G401 (cell line): ENCODE results near the gene COL27A1. TPM values are rescaled to one million over a fixed set of nuclear protein-coding genes. Genes with fewer than 3 reads are reported as not detected.
"Not testable (repeated sequence)": the region's sequence is repeated elsewhere in the genome, so short reads cannot be mapped to it uniquely, and the experiment has no call there.

Experiments
- DNase-seq: peaks from one replicate; pipeline ENCODE4 v3.0.0-alpha.2; 2015; ENCODE audit warnings: low spot score
- in situ Hi-C: cut with HindIII; loops from 2 replicates; pipeline ENCODE4 v1.10.0; 2016; ENCODE audit warnings: low sequenced_read_pairs, mixed read lengths
- total RNA-seq: library from RNA; depleted of rRNA; stranded (reverse); fragments of >200 nt; shearing (Covaris generic); gene quantifications from 2 replicates; pipeline ENCODE4 v1.2.3, GENCODE V29; 2014

Gene COL27A1
- total RNA-seq, 1 experiment from 2014 or later = 2.8 TPM

DNA sequence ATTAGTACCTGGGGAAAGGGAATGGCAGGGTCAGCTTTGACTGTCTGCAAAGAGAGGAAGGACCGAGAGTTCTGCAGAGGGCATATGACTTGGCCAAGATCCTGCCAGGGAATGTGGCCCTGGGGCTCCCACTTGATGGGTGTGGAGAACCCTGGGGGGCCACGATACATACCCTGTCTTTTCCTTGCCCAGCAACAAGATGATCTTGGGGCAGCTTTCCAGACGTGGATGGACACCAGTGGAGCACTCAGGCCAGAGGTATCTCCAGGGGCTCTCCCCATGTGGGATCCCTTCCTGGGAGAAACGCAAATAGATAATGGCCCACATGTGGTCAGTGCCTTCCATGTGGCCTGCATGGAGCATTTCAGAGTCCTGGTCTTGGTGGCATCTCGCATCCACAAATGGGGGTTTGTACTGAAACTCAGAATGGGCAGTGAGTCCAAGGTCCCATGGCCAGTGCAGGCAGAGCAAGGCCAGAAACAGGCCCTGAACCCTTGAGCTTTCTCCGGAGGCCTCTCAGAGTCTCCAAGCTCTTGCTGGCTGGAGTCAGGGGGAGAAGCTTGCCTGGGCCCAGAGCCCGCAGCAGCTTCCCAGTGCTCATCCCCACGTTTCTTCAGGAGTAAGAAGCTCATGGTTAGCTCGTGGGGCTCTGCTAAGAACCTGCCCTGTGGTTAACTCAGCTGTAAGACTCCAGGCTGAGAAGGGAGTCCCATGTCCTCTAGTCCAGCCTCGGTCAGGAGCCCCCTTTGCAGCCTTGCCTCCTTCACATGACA lies 149.3 kb downstream of the COL27A1 start:
- DNase-seq = no peak
- in situ Hi-C loops = no loop called here

DNA sequence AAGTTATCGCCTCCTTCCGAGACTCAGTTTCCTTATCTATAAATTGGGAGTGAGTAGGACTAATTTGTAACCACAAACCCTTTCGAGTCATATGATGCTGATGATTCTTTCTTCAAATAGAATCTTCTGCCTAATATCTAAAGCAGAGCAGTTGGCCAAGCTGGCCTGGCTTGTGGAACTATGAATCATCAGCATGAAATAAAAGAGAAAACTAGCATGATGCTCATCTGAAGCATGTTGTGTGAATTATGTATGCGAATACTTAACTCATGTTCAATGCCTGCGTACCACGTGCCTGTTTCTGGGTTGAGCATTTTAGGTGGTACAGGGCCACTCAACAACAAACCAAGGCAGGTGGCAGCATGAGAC lies 152.5 kb downstream of the COL27A1 start:
- in situ Hi-C loops = no loop called here
- no peak for DNase-seq

DNA sequence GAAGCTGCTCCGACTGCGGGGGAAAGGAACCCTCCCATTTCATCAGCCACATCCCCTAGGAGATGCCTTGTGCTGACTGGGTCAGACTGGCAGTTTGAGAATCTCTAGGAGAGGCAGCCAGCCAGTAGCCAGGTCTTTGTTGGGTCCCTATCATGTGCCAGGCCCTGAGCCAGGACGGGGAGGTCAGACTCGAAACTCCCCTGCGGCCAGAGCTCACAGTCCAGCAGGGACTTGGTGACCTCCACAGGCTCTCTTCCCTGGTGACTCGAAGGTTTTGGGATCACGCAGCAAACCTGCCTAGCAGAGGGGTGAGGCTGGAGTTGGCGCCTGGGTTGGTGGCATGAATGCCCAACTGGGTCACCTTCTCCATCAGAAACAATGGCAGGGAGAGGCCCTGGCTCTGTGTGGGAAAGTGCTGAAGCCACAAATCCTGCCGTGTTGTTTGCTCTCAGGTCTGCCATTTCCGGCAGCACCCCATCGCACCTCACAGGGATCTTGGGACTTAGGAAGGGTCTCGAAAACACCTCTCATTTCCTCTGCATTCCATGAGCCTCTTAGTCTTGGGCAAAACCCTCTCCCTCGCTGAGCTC lies 153.1 kb downstream of the COL27A1 start:
- in situ Hi-C loops = no loop called here
- no peak for DNase-seq

DNA sequence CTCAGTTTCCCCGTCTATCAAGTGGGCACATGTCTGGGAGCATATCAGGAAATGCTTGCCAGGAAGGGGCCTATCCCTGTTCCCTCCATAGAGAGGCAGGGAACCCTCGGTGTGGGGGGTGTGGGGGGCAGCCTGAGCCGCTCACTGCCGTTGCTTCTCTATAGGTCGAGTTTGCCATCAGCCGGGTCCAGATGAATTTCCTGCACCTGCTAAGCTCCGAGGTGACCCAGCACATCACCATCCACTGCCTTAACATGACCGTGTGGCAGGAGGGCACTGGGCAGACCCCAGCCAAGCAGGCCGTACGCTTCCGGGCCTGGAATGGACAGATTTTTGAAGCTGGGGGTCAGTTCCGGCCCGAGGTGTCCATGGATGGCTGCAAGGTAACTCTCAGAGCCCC lies 153.8 kb downstream of the COL27A1 start:
- in situ Hi-C loops = no loop called here
- DNase-seq = no peak

DNA sequence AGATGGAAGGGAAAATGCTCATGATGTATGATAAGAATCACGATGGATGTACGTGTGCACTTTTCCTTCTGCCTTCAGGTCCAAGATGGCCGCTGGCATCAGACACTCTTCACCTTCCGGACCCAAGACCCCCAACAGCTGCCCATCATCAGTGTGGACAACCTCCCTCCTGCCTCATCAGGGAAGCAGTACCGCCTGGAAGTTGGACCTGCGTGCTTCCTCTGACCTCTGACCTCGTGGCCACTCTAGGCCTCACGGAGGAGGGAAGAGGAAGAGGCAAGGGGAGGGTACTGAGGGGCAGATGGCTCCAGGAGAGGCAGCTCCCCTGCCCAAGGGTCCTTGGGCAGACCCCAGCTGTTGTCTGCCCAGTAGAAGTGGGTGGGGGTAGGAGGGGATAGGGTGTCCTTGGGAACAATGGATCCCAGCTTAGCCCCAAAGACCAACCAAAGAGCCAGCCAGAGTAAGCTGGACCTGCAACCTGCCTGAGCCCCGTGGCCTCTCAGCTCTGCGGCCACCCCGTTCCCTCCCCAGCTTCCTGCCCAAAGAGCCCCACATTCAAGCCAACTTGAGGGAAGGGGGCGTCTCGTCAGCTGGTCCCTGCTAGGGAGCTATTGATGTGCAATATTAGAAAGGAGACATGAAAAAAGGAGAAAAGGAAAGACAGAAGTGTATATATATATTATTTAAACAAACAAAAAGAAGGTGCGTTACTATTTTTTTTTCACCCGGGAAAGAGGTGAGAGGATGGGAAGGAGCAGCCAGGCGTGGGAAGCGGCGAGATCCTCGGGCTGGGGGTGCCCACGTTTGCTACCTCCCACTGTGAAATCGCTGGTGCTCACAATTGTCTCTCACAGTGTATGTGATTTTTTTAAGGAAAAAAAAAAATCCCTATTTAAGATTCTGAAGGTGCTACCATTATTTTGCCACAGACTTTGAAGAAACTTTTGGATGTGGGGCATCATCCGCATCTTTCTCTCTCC lies 155.4 kb downstream of the COL27A1 start:
- in situ Hi-C loops = no loop called here
- DNase-seq = no peak

DNA sequence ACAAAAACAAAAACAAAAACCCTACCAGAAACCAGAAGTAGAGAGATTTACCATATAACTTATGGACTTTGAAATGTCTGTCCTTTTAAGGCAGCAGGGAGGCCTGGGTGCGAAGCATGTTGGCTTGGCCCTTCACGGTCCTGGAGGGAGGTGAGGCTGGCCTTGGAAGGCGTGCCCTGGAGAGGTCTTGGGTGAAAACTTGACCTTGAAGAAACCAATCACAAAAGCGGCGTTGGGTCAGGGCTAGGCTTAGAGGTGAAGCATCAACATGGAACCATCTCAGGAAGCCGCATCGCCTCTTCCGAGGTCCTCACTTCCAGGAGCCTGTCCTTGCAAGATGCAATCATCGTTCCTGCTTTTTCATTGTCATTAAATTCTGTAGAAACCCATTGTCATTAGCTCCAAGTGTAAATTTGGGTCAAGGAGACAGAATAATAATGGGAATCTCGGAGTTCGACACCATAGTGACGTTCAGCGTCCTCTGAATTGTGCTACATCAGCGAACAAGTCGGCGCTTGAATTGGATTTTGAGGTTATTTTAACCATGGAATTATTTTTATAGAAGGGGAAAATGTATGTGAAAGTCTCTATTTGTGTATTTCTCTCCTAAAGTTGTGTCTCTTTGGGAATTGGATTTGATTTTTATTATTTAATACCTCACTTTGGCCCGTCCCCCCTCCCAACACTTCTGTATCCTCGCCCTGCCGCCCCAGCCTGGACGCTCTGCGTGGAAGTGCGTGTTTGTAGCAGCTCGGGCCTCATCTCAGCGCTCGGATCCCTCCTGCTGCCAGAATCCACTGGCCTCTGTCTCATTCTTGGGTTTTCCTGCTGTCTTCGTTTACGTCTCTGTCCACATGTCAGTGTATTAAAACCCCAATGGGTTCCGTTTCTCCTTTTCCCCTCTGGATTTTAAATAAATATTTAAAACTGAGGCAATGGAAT lies 156.5 kb downstream of the COL27A1 start:
- DNase-seq = no peak
- in situ Hi-C loops = no loop called here

DNA sequence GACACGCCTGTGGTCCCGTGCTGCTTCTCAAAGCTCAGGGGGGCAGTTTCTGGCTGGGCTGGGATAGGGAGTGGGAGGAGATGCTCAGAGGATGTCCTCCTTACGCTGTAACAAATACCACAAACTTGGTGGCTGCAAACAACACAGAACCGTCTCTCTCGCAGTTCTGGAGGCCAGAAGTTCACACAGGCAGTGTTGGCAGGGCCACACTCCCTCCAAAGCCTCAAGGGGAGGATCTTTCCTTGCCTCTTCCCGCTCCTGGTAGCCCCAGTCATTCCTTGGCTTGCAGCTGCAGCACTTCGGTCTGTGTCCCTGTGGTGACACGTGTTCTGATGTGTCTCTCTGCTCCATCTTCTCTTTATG lies 157.2 kb downstream of the COL27A1 start:
- DNase-seq = no peak
- in situ Hi-C loops = no loop called here

DNA sequence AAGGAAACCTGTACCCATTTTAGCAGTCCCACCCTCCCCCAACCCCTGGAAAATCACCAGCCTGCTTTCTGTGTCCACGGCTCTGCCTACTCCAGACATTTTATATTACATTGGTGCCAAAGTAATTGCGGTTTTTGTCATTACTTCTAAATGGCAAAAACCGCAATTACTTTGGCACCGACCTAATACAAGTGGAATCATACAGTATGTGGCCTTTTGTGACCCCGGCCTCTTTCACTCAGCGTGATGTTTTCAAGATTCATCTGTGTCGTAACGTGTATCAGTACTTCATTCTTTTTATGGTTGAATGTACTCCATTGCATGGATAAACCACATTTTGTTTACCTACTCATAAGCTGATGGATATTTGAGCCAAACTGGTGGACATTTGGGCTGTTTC lies 157.8 kb downstream of the COL27A1 start:
- DNase-seq = no peak
- in situ Hi-C loops = no loop called here

DNA sequence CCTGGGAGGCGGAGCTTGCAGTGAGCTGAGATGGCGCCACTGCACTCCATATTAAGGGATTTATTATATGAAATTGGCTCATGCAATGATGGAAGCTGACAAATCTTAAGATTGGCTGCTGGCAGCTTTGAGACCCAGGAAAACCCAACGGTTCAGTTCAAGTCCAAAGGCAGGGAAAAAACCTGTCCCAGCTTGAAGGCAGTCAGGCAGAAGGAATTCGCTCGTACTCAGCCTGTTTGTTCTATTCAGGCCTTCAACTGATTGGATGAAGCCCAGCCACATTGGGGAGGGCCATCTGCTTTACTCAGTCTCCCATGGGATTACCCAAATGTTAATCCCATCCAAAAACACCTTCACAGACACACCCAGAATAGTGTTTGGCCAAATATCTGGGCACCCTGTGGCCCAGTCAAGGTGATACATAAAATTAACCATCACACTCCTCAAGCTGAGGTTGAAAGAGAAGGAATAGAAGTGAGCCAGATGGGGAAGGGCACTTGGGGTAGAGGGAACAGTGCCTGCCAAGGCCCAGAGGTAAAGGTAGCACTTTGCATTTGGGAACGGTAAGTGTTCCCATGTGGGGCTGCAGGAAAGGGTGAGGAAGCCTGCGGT lies 159.0 kb downstream of the COL27A1 start:
- in situ Hi-C loops = no loop called here
- peak; percentile 47 for DNase-seq

DNA sequence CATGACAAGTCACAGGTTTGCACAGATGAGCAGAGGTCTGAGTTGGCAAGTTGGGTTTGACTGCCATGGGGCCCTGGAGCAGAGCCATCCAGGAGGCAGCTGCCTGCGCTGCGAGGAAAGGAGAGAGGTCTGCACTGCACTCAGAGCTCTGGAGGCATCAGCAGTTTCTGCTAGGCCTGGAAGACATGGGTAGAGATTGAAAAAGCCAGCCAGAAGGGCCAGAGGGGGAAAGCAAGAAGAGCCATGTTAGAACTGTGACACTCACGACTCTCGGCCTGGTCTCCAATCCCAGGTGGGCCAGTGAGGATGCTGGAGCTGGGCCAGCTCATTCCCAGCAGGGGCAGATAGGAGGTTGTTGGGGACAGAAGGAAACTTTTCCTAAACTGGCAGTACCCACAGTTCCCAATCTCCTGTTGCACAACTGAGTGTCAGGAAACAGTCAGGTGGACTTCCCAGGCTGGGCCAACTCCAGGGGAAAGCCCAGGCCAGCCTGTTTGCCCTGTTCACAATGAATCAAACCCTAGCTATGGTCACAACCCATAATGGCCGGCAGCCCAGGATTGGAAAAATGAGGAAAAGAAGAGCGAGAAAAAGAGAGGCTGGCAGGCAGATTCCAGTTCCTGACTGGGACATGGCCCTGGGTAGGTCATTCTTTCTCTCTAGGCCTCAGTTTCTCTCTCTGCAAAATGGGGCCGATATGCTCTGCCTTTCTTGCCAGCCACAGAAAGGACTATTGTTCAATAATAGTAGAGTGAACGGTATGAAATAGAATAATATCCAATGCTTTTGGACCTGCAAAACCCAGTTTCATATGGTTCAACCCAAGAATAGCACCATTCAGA lies 159.8 kb downstream of the COL27A1 start:
- in situ Hi-C loops = no loop called here
- no peak for DNase-seq

DNA sequence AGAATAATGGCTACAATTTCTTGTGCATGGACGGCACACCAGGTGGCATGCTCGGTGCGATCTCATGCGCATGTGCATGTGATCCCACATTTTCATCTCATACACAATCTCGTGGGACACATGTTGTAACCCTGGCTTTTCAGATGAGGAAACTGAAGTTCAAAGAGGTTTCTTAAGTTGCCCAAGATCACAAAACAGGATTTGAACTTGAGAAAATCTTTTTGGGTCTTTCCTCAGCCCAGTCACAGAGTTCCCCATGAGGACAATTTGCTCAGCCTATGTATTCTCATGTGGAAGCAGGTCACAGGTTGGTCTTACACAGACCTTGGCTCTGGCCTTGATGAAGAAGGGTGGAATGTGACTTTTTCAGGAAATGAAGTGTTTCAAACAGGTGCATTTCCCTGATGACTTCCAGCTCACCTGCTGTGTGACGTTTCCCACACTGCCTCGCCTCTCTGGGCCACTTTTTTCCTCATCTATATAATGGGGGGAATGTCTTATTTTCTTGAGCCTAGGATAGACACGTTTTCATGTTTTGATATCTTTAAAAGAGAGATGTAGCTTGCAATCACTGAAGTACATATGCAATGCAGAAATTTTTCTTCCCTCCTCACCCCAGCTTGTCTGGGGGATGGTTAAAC lies 160.5 kb downstream of the COL27A1 start:
- in situ Hi-C loops = no loop called here
- no peak for DNase-seq

DNA sequence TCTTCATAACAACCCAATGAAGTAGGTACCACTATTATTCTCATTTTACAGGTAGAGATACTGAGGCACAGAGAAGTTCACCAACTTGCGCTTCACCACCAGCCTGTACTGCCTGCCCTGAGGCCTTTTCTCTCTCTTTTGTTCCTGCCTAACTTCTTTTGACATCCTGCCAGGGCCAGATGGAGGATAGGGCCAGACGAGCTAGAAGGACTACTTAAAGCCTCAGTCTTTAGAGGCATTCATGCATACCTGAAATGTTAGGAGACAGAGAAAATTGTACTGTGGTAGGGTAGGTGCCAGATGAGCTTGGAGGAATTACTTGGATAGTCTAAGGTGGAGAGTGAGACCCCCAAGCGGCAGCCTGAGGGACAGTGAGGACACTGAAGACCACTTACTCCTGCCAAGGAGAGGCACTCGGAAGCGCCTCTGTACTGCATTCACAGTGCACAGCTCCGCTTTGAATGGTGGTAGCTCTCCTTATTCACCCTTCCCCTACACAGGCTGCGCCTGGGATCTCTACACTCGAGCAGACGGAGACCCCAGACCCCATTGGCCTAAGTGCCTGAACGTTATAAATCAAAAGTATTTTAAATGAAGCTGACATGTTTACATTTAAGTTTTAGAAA lies 161.4 kb downstream of the COL27A1 start:
- in situ Hi-C loops = no loop called here
- DNase-seq = peak; percentile 27

DNA sequence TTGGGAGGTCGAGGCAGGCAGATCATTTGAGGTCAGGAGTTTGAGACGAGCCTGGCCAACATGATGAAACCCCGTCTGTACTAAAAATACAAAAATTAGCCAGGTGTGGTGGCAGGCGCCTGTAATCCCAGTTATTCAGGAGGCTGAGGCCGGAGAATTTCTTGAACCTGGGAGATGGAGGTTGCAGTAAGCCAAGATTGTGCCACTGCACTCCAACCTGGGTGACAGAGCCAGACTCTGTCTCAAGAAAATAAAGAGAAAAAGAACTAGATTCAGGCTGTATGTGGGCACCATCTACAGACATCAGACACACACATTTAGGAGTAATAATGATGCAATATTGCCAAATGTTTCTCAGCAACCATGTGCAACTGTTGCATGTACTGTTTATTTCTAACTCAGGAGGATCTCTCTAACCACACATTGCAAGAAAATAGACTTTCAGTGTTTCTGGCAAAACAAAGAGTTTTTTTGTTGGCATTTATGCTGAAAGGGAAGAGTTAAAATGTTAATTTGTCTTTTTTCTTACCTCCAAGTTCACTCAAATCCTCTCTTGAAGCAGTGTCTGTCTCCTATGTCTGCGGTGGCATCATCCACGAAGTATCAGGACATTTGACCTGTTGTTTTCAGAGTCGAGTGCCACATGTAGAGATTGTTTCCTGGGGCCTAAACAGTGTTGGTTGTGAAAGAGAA lies 162.5 kb downstream of the COL27A1 start:
- in situ Hi-C loops = no loop called here
- no peak for DNase-seq

DNA sequence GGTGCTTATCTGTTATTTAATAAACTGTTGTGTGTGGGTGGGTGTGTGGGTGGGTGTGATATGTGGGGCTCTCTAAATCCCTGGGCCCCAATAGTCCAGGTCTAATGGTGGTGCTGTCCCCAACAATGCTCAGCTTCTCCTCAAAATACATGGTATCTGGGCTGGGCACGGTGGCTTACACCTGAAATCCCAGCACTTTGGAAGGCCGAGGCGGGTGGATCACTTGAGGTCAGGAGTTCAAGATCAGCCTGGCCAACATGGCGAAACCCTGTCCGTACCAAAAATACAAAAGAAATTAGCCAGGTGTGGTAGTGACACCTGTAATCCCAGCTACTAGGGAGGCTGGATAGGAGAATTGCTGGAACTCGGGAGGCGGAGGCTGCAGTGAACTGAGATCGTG lies 163.1 kb downstream of the COL27A1 start:
- DNase-seq = no peak
- in situ Hi-C loops = no loop called here

DNA sequence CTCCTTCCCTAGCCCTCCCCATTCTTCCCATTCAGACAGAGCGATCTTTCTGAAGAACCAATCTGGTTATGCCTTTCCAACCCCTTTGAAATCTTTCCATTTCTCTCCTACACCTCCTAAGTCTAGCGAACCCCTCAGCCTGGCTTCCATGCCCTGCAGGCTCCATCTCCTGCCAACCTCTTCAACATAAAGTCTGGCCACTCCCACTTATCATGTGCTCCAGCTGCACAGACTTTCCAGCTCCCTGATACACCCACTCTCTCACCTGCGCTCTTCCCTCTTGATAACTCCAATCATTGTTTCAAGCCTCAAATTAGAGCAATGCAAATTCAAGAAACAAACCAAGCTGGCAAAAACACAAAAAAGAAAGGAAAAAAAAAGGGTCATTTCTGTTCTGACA lies 163.8 kb downstream of the COL27A1 start:
- in situ Hi-C loops = no loop called here
- no peak for DNase-seq

DNA sequence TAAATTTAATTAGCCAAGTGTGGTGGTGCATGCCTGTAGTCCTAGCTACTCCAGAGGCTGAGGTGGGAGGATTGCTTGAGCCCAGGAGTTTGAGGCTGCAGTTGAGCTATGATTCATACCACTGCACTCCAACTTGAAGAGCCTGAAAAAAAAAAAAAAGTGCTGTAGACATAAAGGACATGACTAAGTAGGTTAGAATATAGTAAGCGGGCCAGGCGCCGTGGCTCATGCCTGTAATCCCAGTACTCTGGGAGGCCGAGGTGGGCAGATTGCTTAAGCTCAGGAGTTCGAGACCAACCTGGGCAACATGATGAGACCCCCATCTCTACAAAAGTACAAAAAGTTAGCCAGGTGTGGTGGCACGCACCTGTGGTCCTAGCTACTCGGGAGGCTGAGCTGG lies 165.4 kb downstream of the COL27A1 start:
- in situ Hi-C loops = not testable (repeated sequence)

More for the DNA sequence above, 165.4 kb downstream of the COL27A1 start:
- not testable (repeated sequence) for DNase-seq
